Ureter (tissue), 1 donor: Measurements from ENCODE around the gene PTPRT. TPM values are rescaled to one million over a fixed set of nuclear protein-coding genes. Genes with fewer than 3 reads are reported as not detected.

Experiments
- DNase-seq: peaks from one replicate; pipeline ENCODE4 v3.0.0-alpha.2; 2020; ENCODE audit warnings: low spot score
- total RNA-seq: library from RNA; stranded (reverse); gene quantifications from one replicate; pipeline ENCODE4 v1.2.4, GENCODE V29; 2023
- donor health status: DM: yes; HTN: yes; CAD: no.

Gene PTPRT
- total RNA-seq, 1 donor from 2014 or later: 0.10 TPM

GRCh38 chr20:42807876-42808275 lies 381.8 kb downstream of the PTPRT start:
- DNase-seq: no peak

GRCh38 chr20:42795111-42795695 lies 394.5 kb downstream of the PTPRT start:
- no peak for DNase-seq

- no peak for DNase-seq
Observed at GRCh38 chr20:42792052-42792451, 397.7 kb downstream of the PTPRT start.

- no peak for DNase-seq
Observed at GRCh38 chr20:42790111-42790510, 399.6 kb downstream of the PTPRT start.

GRCh38 chr20:42788707-42789106 lies 401.0 kb downstream of the PTPRT start:
- DNase-seq: no peak

GRCh38 chr20:42785041-42785440 lies 404.7 kb downstream of the PTPRT start:
- no peak for DNase-seq

GRCh38 chr20:42779216-42779615 lies 410.5 kb downstream of the PTPRT start:
- no peak for DNase-seq

GRCh38 chr20:42775866-42776265 lies 413.8 kb downstream of the PTPRT start:
- no peak for DNase-seq

- DNase-seq: no peak
Observed at GRCh38 chr20:42775037-42775436, 414.7 kb downstream of the PTPRT start.

- no peak for DNase-seq
Observed at GRCh38 chr20:42763015-42763414, 426.7 kb downstream of the PTPRT start.

GRCh38 chr20:42756991-42757390 lies 432.7 kb downstream of the PTPRT start:
- DNase-seq: no peak

- DNase-seq: no peak
Observed at GRCh38 chr20:42754706-42755105, 435.0 kb downstream of the PTPRT start.

- DNase-seq: no peak
Observed at GRCh38 chr20:42752620-42753019, 437.1 kb downstream of the PTPRT start.

- DNase-seq: no peak
Observed at GRCh38 chr20:42749556-42749955, 440.1 kb downstream of the PTPRT start.

GRCh38 chr20:42747765-42748411 lies 441.8 kb downstream of the PTPRT start:
- no peak for DNase-seq

GRCh38 chr20:42744756-42745465 lies 444.8 kb downstream of the PTPRT start:
- DNase-seq: no peak

- no peak for DNase-seq
Observed at GRCh38 chr20:42742926-42743325, 446.8 kb downstream of the PTPRT start.

- no peak for DNase-seq
Observed at GRCh38 chr20:42741906-42742305, 447.8 kb downstream of the PTPRT start.

GRCh38 chr20:42740226-42740870 lies 449.4 kb downstream of the PTPRT start:
- DNase-seq: no peak

GRCh38 chr20:42739683-42740082 lies 450.0 kb downstream of the PTPRT start:
- no peak for DNase-seq

- no peak for DNase-seq
Observed at GRCh38 chr20:42735539-42735938, 454.2 kb downstream of the PTPRT start.

GRCh38 chr20:42734660-42735368 lies 454.9 kb downstream of the PTPRT start:
- no peak for DNase-seq
